ENCODE measurements around the gene ARHGAP31. TPM values are rescaled to one million over a fixed set of nuclear protein-coding genes. Genes with fewer than 3 reads are reported as not detected.

The ARHGAP31 gene
- total and polyA plus RNA-seq, 2 donors from 2014 or later, result 3.2 to 28.7 TPM

DNA sequence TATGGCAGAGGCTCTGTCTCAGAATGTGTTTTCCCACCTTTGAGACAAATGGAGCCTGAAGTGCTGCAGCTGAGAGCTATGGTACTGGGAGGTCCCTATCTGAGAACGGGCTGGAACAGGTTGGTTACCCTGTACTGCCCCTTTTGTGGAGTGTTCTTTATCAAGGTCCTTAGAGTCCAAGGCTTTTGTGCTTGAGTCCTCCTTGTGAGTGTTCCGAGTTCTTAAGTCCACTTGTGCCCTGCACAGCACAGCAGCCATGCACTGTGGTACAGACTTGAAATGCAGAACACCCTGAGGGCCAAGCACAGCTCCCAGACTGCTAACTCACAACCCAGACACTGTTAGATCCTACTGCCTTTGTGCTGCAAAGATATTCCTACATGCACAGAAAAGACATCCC lies 67.8 kb downstream of the ARHGAP31 start:
- no peak overlapping the region for H3K4me3 ChIP-seq (ENCODE audit: low read length in 3 of 3)
- no peaks in the 10 kb centered on the region for H3K27me3 ChIP-seq (ENCODE audit: control insufficient read depth, insufficient read depth, low read length)
- H3K9ac ChIP-seq (ENCODE audit: low read length in 3 of 3), result no peak overlapping the region
- no peaks in the 10 kb centered on the region for H3K9me3 ChIP-seq (ENCODE audit: control insufficient read depth in 2 of 3, insufficient read depth in 1 of 3, low read length in 3 of 3)
- intact Hi-C loops (cut with DNase I), result no loop called here
- no peaks in the 10 kb centered on the region for H3K36me3 ChIP-seq (ENCODE audit: control insufficient read depth in 2 of 3, insufficient read depth in 3 of 3, low read length in 3 of 3)
- DNase-seq (no peak), FAIRE-seq (no peak)
- no peak for TF ChIP-seq CTCF (IDR thresholded peaks at IDR 0.05; ENCODE audit: borderline replicate concordance, extremely low read depth, insufficient read depth)
- peaks cover 0 to 4% (median 4%) of the 10 kb centered on the region in 3 donors for H3K4me1 ChIP-seq (ENCODE audit: control insufficient read depth in 2 of 3, insufficient read depth in 2 of 3, low read depth in 1 of 3, low read length in 3 of 3)
- no peak overlapping the region for H3K27ac ChIP-seq (ENCODE audit: low read depth in 2 of 2, low read length in 2 of 2)

- peaks cover 0 to 4% (median 4%) of the 10 kb centered on the region in 3 donors for H3K4me1 ChIP-seq (ENCODE audit: control insufficient read depth in 2 of 3, insufficient read depth in 2 of 3, low read depth in 1 of 3, low read length in 3 of 3)
- no peak overlapping the region for H3K4me3 ChIP-seq (ENCODE audit: low read length in 3 of 3)
- intact Hi-C loops (cut with DNase I), result no loop called here
- no peak for DNase-seq
- H3K27me3 ChIP-seq (ENCODE audit: control insufficient read depth, insufficient read depth, low read length), result no peaks in the 10 kb centered on the region
- no peaks in the 10 kb centered on the region for H3K9me3 ChIP-seq (ENCODE audit: control insufficient read depth in 2 of 3, insufficient read depth in 1 of 3, low read length in 3 of 3)
- no peak overlapping the region for H3K9ac ChIP-seq (ENCODE audit: low read length in 3 of 3)
- no peak overlapping the region for H3K27ac ChIP-seq (ENCODE audit: low read depth in 2 of 2, low read length in 2 of 2)
- no peaks in the 10 kb centered on the region for H3K36me3 ChIP-seq (ENCODE audit: control insufficient read depth in 2 of 3, insufficient read depth in 3 of 3, low read length in 3 of 3)
- FAIRE-seq, result no peak
- no peak for TF ChIP-seq CTCF (IDR thresholded peaks at IDR 0.05; ENCODE audit: borderline replicate concordance, extremely low read depth, insufficient read depth)
These were observed 69.0 kb downstream of the ARHGAP31 start for GRCh38 chr3:119362940-119363725.

DNA sequence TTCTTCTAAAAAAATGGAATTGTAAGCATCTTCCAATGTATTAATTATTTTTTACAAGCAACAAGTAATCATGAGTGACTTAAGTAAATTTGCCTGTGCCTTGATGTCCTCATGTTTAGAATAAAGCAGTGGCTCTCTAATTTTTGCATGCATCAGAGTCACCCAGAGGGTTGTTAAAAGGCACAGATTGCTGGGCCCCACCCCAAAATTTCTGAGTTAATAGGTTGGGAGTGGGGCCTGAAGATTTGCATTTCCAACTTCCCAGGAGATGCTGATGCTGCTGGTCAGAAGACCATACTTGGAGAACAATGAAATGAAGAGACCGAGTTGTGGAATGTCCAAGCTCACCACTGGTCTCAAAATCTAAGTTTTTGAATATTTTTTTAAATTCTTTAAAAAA lies 70.2 kb downstream of the ARHGAP31 start:
- DNase-seq (no peak), FAIRE-seq (no peak)
- Histone ChIP-seq H3K4me3 (ENCODE audit: low read length in 3 of 3) (no peak overlapping the region), H3K9me3 (ENCODE audit: control insufficient read depth in 2 of 3, insufficient read depth in 1 of 3, low read length in 3 of 3) (no peaks in the 10 kb centered on the region), H3K9ac (ENCODE audit: low read length in 3 of 3) (no peak overlapping the region), H3K27me3 (ENCODE audit: control insufficient read depth, insufficient read depth, low read length) (no peaks in the 10 kb centered on the region), H3K27ac (ENCODE audit: low read depth in 2 of 2, low read length in 2 of 2) (no peak overlapping the region), H3K4me1 (ENCODE audit: control insufficient read depth in 2 of 3, insufficient read depth in 2 of 3, low read depth in 1 of 3, low read length in 3 of 3) (peaks cover 0 to 4% (median 4%) of the 10 kb centered on the region in 3 donors), H3K36me3 (ENCODE audit: control insufficient read depth in 2 of 3, insufficient read depth in 3 of 3, low read length in 3 of 3) (no peaks in the 10 kb centered on the region)
- TF ChIP-seq CTCF (IDR thresholded peaks at IDR 0.05; ENCODE audit: borderline replicate concordance, extremely low read depth, insufficient read depth), result no peak
- intact Hi-C loops (cut with DNase I), result no loop called here

All from kidney (tissue), 14 donors.